ENCODE results near the gene POU1F1. TPM values are rescaled to one million over a fixed set of nuclear protein-coding genes. Genes with fewer than 3 reads are reported as not detected.

The POU1F1 gene
- polyA plus RNA-seq, 1 of the 3 experiments (the other 2 are of a cell fraction): not detected

DNA sequence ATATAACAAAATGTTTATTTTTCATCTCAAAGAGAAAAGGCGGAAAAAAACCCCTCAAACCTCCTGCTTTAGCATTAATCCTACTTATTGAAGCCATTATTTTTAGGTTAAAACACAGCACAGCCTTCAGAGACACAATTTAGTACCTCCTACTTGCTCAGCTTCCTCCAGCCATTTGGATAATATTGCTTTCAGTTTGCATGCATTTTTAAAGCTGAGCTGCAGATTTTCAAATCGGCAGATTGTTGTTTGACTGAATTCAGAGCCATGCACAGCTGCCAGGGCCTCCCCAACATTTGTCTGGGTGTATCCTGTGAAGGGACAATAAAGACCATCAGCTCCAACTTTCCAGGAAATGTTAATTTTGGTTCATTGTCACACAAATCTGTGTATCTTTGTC, 14.5 kb downstream of the POU1F1 start:
- 12% methylated on average over 2 of the region's 2 CpGs for WGBS (ENCODE audit: low lambda C conversion rate)

DNA sequence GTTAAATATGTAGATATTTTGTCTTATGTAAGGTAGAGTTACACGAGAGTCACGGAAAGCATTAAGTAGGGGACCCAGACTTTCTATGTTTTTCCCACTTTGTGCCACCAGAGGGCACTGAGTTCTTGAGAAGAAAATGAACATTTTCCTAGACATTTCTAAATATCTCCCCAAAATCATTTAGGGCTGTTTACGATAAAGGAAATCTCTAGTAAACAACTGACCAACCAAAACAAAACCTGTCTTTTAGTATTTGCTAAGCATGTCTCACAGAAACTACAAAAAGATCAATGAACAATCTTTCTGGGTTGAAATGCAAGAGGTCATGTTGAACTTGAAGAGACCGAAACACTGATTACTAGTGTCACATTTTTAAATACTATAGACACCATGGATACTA, 16.1 kb downstream of the POU1F1 start:
- H3K4me1 ChIP-seq (ENCODE audit: control insufficient read depth in 1 of 2, insufficient read depth in 2 of 2, low read depth in 1 of 2, low read length in 1 of 2): peaks cover 0 to 5% of the 10 kb centered on the region in 2 experiments; a peak in 1 of 4 replicates
- no peak overlapping the region for H3K4me2 ChIP-seq
- no peaks in the 10 kb centered on the region for H3F3A ChIP-seq (replicated peaks; ENCODE audit: insufficient read depth)
- H3K9me2 ChIP-seq: no peaks in the 10 kb centered on the region
- no peaks in the 10 kb centered on the region for H3K36me3 ChIP-seq (replicated peaks in 1 of 2; ENCODE audit: control insufficient read depth in 1 of 2, insufficient read depth in 2 of 2, low read length in 1 of 2)
- POLR2A ChIA-PET: no interaction called here
- no peak overlapping the region for H2AFZ ChIP-seq (ENCODE audit: low read depth)
- no peaks in the 10 kb centered on the region for H3K27me3 ChIP-seq (ENCODE audit: insufficient read depth)
- H3K9ac ChIP-seq: no peak overlapping the region
- no peaks in the 10 kb centered on the region for H3K9me3 ChIP-seq
- no peaks in the 10 kb centered on the region for H3K79me2 ChIP-seq (ENCODE audit: insufficient read depth)
- no peak overlapping the region for H3K27ac ChIP-seq (ENCODE audit: low read depth in 2 of 2, low read length in 1 of 2)
- 22% methylated on average over 4 of the region's 4 CpGs for WGBS (ENCODE audit: low lambda C conversion rate)
- TF ChIP-seq SMC3 (IDR thresholded peaks at IDR 0.05; ENCODE audit: low read depth, low read length) (peak; percentile 21; the same call in 1 of the 2 replicates), GATA2 (CRISPR knock-in tag; IDR thresholded peaks at IDR 0.05) (no peak), RXRA (IDR thresholded peaks at IDR 0.05; ENCODE audit: borderline replicate concordance, low read depth) (no peak), RAD21 (IDR thresholded peaks at IDR 0.05; ENCODE audit: low read length) (peak; percentile 40), TAF1 (IDR thresholded peaks at IDR 0.05; ENCODE audit: borderline replicate concordance, low read depth, low read length) (no peak)
- TF ChIP-seq, protein P1, sequence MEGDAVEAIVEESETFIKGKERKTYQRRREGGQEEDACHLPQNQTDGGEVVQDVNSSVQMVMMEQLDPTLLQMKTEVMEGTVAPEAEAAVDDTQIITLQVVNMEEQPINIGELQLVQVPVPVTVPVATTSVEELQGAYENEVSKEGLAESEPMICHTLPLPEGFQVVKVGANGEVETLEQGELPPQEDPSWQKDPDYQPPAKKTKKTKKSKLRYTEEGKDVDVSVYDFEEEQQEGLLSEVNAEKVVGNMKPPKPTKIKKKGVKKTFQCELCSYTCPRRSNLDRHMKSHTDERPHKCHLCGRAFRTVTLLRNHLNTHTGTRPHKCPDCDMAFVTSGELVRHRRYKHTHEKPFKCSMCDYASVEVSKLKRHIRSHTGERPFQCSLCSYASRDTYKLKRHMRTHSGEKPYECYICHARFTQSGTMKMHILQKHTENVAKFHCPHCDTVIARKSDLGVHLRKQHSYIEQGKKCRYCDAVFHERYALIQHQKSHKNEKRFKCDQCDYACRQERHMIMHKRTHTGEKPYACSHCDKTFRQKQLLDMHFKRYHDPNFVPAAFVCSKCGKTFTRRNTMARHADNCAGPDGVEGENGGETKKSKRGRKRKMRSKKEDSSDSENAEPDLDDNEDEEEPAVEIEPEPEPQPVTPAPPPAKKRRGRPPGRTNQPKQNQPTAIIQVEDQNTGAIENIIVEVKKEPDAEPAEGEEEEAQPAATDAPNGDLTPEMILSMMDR (IDR thresholded peaks at IDR 0.05): peak; percentile 80
- TF ChIP-seq, protein P2, sequence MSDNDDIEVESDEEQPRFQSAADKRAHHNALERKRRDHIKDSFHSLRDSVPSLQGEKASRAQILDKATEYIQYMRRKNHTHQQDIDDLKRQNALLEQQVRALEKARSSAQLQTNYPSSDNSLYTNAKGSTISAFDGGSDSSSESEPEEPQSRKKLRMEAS (IDR thresholded peaks at IDR 0.05; ENCODE audit: low read depth): no peak
- CTCF ChIA-PET: interaction anchor here (0.6 to 3.4 kb wide), 24 partner anchors 9 to 1439 kb away, joined by 3 to 28 read pairs (median 4); no protein-coding TSS in a partner anchor
- H4K20me1 ChIP-seq (ENCODE audit: insufficient read depth): no peaks in the 10 kb centered on the region
- H3K4me3 ChIP-seq (ENCODE audit: low read depth in 2 of 2, low read length in 1 of 2): no peak overlapping the region
- DNase-seq: peak; percentile 15

More for the DNA sequence above, 14.5 kb downstream of the POU1F1 start:
- no peaks in the 10 kb centered on the region for H3K27me3 ChIP-seq (ENCODE audit: insufficient read depth)
- no peaks in the 10 kb centered on the region for H3F3A ChIP-seq (replicated peaks; ENCODE audit: insufficient read depth)
- CTCF ChIA-PET: interaction anchor here (1.5 to 3.4 kb wide), 7 partner anchors 11 to 50 kb away, joined by 3 to 23 read pairs (median 12); no protein-coding TSS in a partner anchor
- POLR2A ChIA-PET: no interaction called here
- no peaks in the 10 kb centered on the region for H3K9me2 ChIP-seq
- H4K20me1 ChIP-seq (ENCODE audit: insufficient read depth): no peaks in the 10 kb centered on the region
- no peaks in the 10 kb centered on the region for H3K36me3 ChIP-seq (replicated peaks in 1 of 2; ENCODE audit: control insufficient read depth in 1 of 2, insufficient read depth in 2 of 2, low read length in 1 of 2)
- DNase-seq: no peak
- no peak overlapping the region for H3K27ac ChIP-seq (ENCODE audit: low read depth in 2 of 2, low read length in 1 of 2)
- peaks cover 0 to 5% of the 10 kb centered on the region in 2 experiments; a peak in 1 of 4 replicates for H3K4me1 ChIP-seq (ENCODE audit: control insufficient read depth in 1 of 2, insufficient read depth in 2 of 2, low read depth in 1 of 2, low read length in 1 of 2)
- H2AFZ ChIP-seq (ENCODE audit: low read depth): no peak overlapping the region
- no peaks in the 10 kb centered on the region; the same call in 1 of the 2 replicates for H3K9me3 ChIP-seq
- no peak overlapping the region for H3K4me2 ChIP-seq
- no peak overlapping the region for H3K4me3 ChIP-seq (ENCODE audit: low read depth in 2 of 2, low read length in 1 of 2)
- no peak overlapping the region for H3K9ac ChIP-seq
- no peaks in the 10 kb centered on the region for H3K79me2 ChIP-seq (ENCODE audit: insufficient read depth)
- no peak for TF ChIP-seq TEAD4 (IDR thresholded peaks at IDR 0.05; ENCODE audit: borderline replicate concordance, insufficient read depth)
- no peak for TF ChIP-seq EZH2phosphoT487 (IDR thresholded peaks at IDR 0.05; ENCODE audit: borderline replicate concordance, low read depth)
- no peak for TF ChIP-seq RCOR1 (IDR thresholded peaks at IDR 0.05; ENCODE audit: low read length)
- TF ChIP-seq NFIC (IDR thresholded peaks at IDR 0.05; ENCODE audit: borderline replicate concordance): no peak
- TF ChIP-seq, protein P3, sequence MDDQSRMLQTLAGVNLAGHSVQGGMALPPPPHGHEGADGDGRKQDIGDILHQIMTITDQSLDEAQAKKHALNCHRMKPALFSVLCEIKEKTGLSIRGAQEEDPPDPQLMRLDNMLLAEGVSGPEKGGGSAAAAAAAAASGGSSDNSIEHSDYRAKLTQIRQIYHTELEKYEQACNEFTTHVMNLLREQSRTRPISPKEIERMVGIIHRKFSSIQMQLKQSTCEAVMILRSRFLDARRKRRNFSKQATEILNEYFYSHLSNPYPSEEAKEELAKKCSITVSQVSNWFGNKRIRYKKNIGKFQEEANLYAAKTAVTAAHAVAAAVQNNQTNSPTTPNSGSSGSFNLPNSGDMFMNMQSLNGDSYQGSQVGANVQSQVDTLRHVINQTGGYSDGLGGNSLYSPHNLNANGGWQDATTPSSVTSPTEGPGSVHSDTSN (IDR thresholded peaks at IDR 0.05): no peak
- TF ChIP-seq FOXM1 (IDR thresholded peaks at IDR 0.05; ENCODE audit: low read depth): no peak
- TF ChIP-seq, protein P1 (IDR thresholded peaks at IDR 0.05): no peak
- TF ChIP-seq YY1 (IDR thresholded peaks at IDR 0.05; ENCODE audit: low read depth): no peak
- TF ChIP-seq FOSL2 (IDR thresholded peaks at IDR 0.05; ENCODE audit: borderline replicate concordance, low read depth): no peak
- TF ChIP-seq, protein P4, sequence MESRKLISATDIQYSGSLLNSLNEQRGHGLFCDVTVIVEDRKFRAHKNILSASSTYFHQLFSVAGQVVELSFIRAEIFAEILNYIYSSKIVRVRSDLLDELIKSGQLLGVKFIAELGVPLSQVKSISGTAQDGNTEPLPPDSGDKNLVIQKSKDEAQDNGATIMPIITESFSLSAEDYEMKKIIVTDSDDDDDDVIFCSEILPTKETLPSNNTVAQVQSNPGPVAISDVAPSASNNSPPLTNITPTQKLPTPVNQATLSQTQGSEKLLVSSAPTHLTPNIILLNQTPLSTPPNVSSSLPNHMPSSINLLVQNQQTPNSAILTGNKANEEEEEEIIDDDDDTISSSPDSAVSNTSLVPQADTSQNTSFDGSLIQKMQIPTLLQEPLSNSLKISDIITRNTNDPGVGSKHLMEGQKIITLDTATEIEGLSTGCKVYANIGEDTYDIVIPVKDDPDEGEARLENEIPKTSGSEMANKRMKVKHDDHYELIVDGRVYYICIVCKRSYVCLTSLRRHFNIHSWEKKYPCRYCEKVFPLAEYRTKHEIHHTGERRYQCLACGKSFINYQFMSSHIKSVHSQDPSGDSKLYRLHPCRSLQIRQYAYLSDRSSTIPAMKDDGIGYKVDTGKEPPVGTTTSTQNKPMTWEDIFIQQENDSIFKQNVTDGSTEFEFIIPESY (IDR thresholded peaks at IDR 0.05; ENCODE audit: borderline replicate concordance, low read depth): no peak
- TF ChIP-seq EP300 (IDR thresholded peaks at IDR 0.05; ENCODE audit: borderline replicate concordance in 1 of 2, low read depth in 1 of 2, low read length in 1 of 2): no peak

Data from SK-N-SH (cell line).